GM12878 (cell line): ENCODE data around the gene FOLR3. TPM values are rescaled to one million over a fixed set of nuclear protein-coding genes. Genes with fewer than 3 reads are reported as not detected.

Experiments used
- BMI1 ChIP-seq: fragments of 450-650 bp; IDR thresholded peaks from 2 replicates; pipeline ENCODE4 v1.6.1; 2016; ENCODE audit warnings: mild to moderate bottlenecking, moderate library complexity, borderline replicate concordance
- EGR1 ChIP-seq, 2 experiments: IDR thresholded peaks; 1 replicate in 1 of 2; 2 replicates in 1 of 2; pipeline ENCODE4 v1.6.1; 2011 to 2012; ENCODE audit warnings: low read depth in 2 of 2, low read length in 2 of 2, borderline replicate concordance in 1 of 2, mild to moderate bottlenecking in 1 of 2, moderate library complexity in 1 of 2
- ELK1 ChIP-seq: IDR thresholded peaks from 2 replicates; pipeline ENCODE4 v1.6.1; 2012; ENCODE audit warnings: low read depth, low read length, improper control_type of control experiment
- GABPA ChIP-seq: IDR thresholded peaks from 2 replicates; pipeline ENCODE4 v1.6.1; 2014; ENCODE audit warnings: antibody characterized with exemption, low read depth, mild to moderate bottlenecking, inconsistent platforms
- IRF4 ChIP-seq: IDR thresholded peaks from 2 replicates; pipeline ENCODE4 v1.6.1; 2011; ENCODE audit warnings: low read depth, low read length
- IRF5 ChIP-seq: fragments of 450-650 bp; IDR thresholded peaks from 2 replicates; pipeline ENCODE4 v1.6.1; 2017; ENCODE audit warnings: borderline replicate concordance
- JUND ChIP-seq: IDR thresholded peaks from 2 replicates; pipeline ENCODE4 v1.6.1; 2012; ENCODE audit warnings: low read depth, mild to moderate bottlenecking, low read length, improper control_type of control experiment, moderate library complexity
- MTA2 ChIP-seq: fragments of 450-650 bp; IDR thresholded peaks from 2 replicates; pipeline ENCODE4 v1.6.1; 2016; ENCODE audit warnings: low read depth, mild to moderate bottlenecking, moderate library complexity
- MYC ChIP-seq: IDR thresholded peaks from 2 replicates; pipeline ENCODE4 v1.6.1; 2011; ENCODE audit warnings: mild to moderate bottlenecking, low read length, moderate library complexity, inconsistent platforms; ENCODE audit not compliant: insufficient read depth, insufficient replicate concordance, insufficient read length, severe bottlenecking
- NFIC ChIP-seq: IDR thresholded peaks from 2 replicates; pipeline ENCODE4 v1.6.1; 2012; ENCODE audit warnings: low read depth, mild to moderate bottlenecking, inconsistent platforms, low read length, moderate library complexity
- NKRF ChIP-seq: fragments of 450-650 bp; conservative IDR thresholded peaks from 2 replicates; pipeline ENCODE4 v1.6.1; 2017; ENCODE audit warnings: mild to moderate bottlenecking, moderate library complexity
- NR2C1 ChIP-seq: fragments of 450-650 bp; IDR thresholded peaks from 2 replicates; pipeline ENCODE4 v1.6.1; 2017; ENCODE audit warnings: antibody characterized with exemption, mild to moderate bottlenecking, moderate library complexity
- NRF1 ChIP-seq: conservative IDR thresholded peaks from 2 replicates; pipeline ENCODE4 v1.6.1; 2011; ENCODE audit warnings: mild to moderate bottlenecking, low read depth, low read length, improper control_type of control experiment
- POU2F2 ChIP-seq: IDR thresholded peaks from 3 replicates; pipeline ENCODE4 v1.6.1; 2011; ENCODE audit warnings: low read depth, mild to moderate bottlenecking, low read length, borderline replicate concordance
- RCOR1 ChIP-seq: conservative IDR thresholded peaks from 2 replicates; pipeline ENCODE4 v1.6.1; 2012; ENCODE audit warnings: low read depth, low read length, improper control_type of control experiment
- RELB ChIP-seq: fragments of 450-650 bp; IDR thresholded peaks from 2 replicates; pipeline ENCODE4 v1.6.1; 2017; ENCODE audit warnings: low read depth, mild to moderate bottlenecking, moderate library complexity
- RUNX3 ChIP-seq: IDR thresholded peaks from 2 replicates; pipeline ENCODE4 v1.6.1; 2012; ENCODE audit warnings: low read length, inconsistent platforms
- SIX5 ChIP-seq: IDR thresholded peaks from 2 replicates; pipeline ENCODE4 v1.6.1; 2011; ENCODE audit warnings: mild to moderate bottlenecking, low read depth, low read length, moderate library complexity; ENCODE audit not compliant: severe bottlenecking
- SMAD5 ChIP-seq: IDR thresholded peaks from 2 replicates; pipeline ENCODE4 v1.6.1; 2016; ENCODE audit warnings: antibody characterized with exemption, low read depth
- SMC3 ChIP-seq: IDR thresholded peaks from 2 replicates; pipeline ENCODE4 v1.6.1; 2011; ENCODE audit warnings: low read length, improper control_type of control experiment, borderline replicate concordance
- SUPT20H ChIP-seq: IDR thresholded peaks from 2 replicates; pipeline ENCODE4 v1.6.1; 2011; ENCODE audit warnings: low read depth, mild to moderate bottlenecking, low read length, moderate library complexity, borderline replicate concordance; ENCODE audit not compliant: control insufficient read depth
- TARDBP ChIP-seq: IDR thresholded peaks from 2 replicates; pipeline ENCODE4 v1.6.1; 2016; ENCODE audit warnings: borderline replicate concordance
- ZNF384 ChIP-seq: IDR thresholded peaks from 2 replicates; pipeline ENCODE4 v1.6.1; 2012; ENCODE audit warnings: low read depth, mild to moderate bottlenecking, low read length, improper control_type of control experiment, borderline replicate concordance
- ZNF622 ChIP-seq: fragments of 450-650 bp; IDR thresholded peaks from 2 replicates; pipeline ENCODE4 v1.6.1; 2017; ENCODE audit warnings: mild to moderate bottlenecking, inconsistent platforms
- polyA plus RNA-seq, 11 experiments: library from polyadenylated mRNA; depleted of rRNA in 4 of 11; unstranded in 6 of 11; stranded (reverse) in 5 of 11; fragments of >200 nt; fragmentation: Nextera tagmentation in 4 of 11; fragmentation: Illumina TruSeq in 1 of 11; extraction: Ambion mirVana in 4 of 11; extraction: Trizol in 1 of 11; gene quantifications; 1 replicate in 1 of 11; 2 replicates in 10 of 11; pipeline versions ENCODE4 v1.2.1 to v1.2.3, GENCODE V29; 2011 to 2016; ENCODE audit warnings: inconsistent platforms in 2 of 11, missing spikeins in 2 of 11, low read depth in 1 of 11
- total RNA-seq, 4 experiments: library from RNA; depleted of rRNA in 3 of 4; stranded (reverse); fragments of >200 nt in 3 of 4; fragmentation: Illumina TruSeq in 1 of 4; extraction: Trizol in 1 of 4; gene quantifications; 2 replicates each; pipeline versions ENCODE4 v1.2.1 to v1.2.3, GENCODE V29; 2013 to 2021

The FOLR3 gene
- total and polyA plus RNA-seq, 10 of the 15 experiments (the other 5 are each of a cell fraction or from before 2014, with no cell fraction given): not detected

GRCh38 chr11:72112143-72112977 lies 23.2 kb upstream of the FOLR3 start, which contains the start of gene ANAPC15 (continued):
- TF ChIP-seq RUNX3: peak; percentile 55
- no peak for TF ChIP-seq EGR1 (IDR thresholded peaks at IDR 0.05; ENCODE audit: borderline replicate concordance in 1 of 2, low read depth in 2 of 2, low read length in 2 of 2)
- TF ChIP-seq IRF4: no peak
- TF ChIP-seq ZNF622: no peak
- no peak for TF ChIP-seq BMI1
- peak; percentile 79 for TF ChIP-seq ZNF384
- TF ChIP-seq TARDBP: no peak
- TF ChIP-seq NKRF: 0 out of 2 replicates have a peak, but pooled peaks have one; percentile 49
- peak; percentile 5 for TF ChIP-seq MYC
- TF ChIP-seq MTA2: peak; percentile 96
- no peak for TF ChIP-seq NFIC
- TF ChIP-seq SMC3: 0 out of 2 replicates have a peak, but pooled peaks have one; percentile 23
- peak; percentile 2 for TF ChIP-seq SIX5
- peak; percentile 99 for TF ChIP-seq NR2C1
- TF ChIP-seq POU2F2: peak; percentile 88; the same call in 2 of the 3 replicates
- TF ChIP-seq IRF5: no peak
- no peak for TF ChIP-seq RCOR1
- TF ChIP-seq ELK1: 0 out of 2 replicates have a peak, but pooled peaks have one; percentile 20
- peak; percentile 73 for TF ChIP-seq NRF1
- TF ChIP-seq RELB: peak; percentile 57; the same call in 1 of the 2 replicates
- no peak for TF ChIP-seq SUPT20H
- TF ChIP-seq JUND: 0 out of 2 replicates have a peak, but pooled peaks have one; percentile 10
- TF ChIP-seq SMAD5: peak; percentile 97
- peak; percentile 98 for TF ChIP-seq GABPA
